ENCODE results near the gene ADD1.
"Not testable (repeated sequence)": the region's sequence is repeated elsewhere in the genome, so short reads cannot be mapped to it uniquely, and the experiment has no call there.

Gene ADD1

DNA sequence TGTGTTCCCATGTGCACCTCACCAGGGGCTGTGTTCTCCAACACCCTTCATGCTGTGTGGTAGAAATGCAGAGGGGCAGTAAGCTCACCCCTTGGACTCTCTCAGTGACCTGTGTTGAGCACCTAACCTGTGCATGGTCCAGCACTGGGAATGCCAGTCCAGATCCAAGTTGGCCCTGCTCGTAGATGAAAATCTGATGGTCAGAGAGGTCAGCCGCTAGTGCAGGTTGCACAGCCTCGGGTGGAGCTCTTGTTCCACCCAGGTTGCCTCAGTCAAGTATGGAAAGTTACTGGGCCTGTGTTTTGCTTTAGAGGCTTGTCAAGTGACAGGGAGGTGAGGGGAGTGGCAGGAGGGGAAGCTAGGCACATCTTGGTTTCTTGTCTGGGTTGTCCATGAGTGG is 68.2 kb downstream of the ADD1 start:
- TF ChIP-seq, protein P1, sequence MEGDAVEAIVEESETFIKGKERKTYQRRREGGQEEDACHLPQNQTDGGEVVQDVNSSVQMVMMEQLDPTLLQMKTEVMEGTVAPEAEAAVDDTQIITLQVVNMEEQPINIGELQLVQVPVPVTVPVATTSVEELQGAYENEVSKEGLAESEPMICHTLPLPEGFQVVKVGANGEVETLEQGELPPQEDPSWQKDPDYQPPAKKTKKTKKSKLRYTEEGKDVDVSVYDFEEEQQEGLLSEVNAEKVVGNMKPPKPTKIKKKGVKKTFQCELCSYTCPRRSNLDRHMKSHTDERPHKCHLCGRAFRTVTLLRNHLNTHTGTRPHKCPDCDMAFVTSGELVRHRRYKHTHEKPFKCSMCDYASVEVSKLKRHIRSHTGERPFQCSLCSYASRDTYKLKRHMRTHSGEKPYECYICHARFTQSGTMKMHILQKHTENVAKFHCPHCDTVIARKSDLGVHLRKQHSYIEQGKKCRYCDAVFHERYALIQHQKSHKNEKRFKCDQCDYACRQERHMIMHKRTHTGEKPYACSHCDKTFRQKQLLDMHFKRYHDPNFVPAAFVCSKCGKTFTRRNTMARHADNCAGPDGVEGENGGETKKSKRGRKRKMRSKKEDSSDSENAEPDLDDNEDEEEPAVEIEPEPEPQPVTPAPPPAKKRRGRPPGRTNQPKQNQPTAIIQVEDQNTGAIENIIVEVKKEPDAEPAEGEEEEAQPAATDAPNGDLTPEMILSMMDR (IDR thresholded peaks at IDR 0.05) = no peak
- peak; percentile 40 for DNase-seq (ENCODE audit: low spot score)
- no peak overlapping the region for H3K4me3 ChIP-seq
- no peak overlapping the region for H3K27ac ChIP-seq

DNA sequence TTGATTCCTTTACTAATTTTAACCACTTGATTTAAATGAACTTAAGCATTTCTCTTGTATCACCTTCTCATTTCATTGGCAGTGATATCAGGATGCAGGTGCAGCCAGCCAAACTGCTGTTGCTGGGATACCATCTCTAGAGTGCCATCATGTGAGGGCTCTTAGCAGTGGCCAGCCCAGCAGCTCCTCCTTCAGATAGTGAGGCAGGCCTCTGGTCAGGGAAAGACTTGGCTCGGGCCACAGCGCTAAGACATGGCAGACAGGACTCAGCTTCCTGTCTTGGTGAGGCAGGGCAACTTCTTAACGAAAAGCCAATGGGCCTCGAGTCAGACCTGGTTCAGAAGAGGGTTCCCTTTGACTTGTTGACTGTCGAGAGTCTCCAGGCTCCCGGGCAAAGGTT is 69.5 kb downstream of the ADD1 start:
- H3K27ac ChIP-seq = no peak overlapping the region
- TF ChIP-seq, protein P1 (IDR thresholded peaks at IDR 0.05) = no peak
- no peak overlapping the region for H3K4me3 ChIP-seq
- peak; percentile 38 for DNase-seq (ENCODE audit: low spot score)

DNA sequence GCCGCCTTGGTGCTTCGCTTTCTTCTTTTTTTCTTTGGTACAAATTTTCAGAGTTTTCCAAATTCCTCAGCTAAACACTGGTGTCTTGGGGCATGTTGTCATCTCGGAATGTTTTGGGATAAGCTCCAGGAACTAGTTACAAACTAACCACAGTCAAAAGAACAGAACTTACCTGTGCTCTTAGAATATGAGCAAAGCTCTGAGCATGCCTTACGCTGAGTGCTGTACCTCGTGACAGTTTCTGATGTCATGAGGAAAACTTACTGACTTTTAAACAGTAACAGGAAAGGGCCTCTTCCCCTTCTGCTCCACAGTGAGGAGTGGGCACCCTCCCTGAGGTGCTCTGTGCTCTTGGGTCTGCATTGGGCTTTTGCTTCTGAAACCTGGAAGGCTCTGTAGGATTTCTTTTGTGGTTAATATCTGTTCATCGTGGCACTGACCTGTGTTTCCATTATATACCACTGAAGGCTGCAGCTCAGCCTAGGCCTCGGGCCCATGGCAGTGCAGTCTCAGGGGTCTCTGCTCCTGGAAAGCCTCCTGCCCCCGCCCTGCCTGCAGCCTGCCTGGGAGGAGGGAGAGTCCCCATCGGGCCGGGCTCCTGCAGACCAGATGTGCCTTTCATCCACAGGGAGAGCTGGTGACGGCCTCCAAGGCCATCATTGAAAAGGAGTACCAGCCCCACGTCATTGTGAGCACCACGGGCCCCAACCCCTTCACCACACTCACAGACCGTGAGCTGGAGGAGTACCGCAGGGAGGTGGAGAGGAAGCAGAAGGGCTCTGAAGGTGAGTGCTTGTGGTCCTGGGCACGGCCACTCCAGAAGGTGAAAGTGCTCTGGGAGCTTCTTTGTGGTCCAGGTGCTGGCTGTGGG is 70.8 kb downstream of the ADD1 start:
- Histone ChIP-seq H3K27ac (no peak overlapping the region), H3K4me3 (no peak overlapping the region)
- no peak for DNase-seq (ENCODE audit: low spot score)
- TF ChIP-seq, protein P1 (IDR thresholded peaks at IDR 0.05) = no peak

DNA sequence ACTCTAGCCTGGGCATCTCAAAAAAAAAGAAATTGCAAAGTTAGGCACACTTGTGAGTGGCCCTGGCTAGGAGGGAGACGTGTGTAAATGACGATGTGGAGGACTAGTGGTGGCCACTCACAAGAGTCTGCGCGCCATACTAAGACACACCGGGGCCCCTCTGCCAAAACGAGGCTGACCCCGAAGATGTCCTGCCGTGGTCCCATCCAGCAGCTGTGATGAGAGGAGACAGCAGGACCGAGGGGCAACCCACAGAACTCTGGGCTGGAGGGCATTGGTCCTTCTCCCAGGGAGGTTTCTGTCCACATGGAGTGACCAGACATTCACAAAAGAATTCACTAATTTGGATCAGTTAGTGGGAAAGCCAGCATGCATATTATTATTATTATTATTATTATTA is 72.1 kb downstream of the ADD1 start:
- no peak for DNase-seq (ENCODE audit: low spot score)
- Histone ChIP-seq H3K4me3 (no peak overlapping the region), H3K27ac (no peak overlapping the region)
- TF ChIP-seq, protein P1 (IDR thresholded peaks at IDR 0.05) = no peak

DNA sequence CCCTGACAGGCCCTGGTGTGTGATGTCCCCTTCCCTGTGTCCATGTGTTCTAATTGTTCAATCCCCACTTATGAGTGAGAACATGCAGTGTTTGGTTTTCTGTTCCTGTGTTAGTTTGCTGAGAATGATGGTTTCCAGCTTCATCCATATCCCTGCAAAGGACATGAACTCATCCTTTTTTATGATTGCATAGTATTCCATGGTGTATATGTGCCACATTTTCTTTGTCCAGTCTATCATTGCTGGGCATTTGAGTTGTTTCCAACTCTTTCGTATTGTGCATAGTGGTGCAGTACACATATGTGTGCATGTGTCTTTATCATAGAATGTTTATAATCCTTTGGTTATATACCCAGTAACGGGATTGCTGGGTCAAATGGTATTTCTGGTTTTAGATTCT is 73.1 kb downstream of the ADD1 start:
- H3K27ac ChIP-seq; DNase-seq (ENCODE audit: low spot score); H3K4me3 ChIP-seq: not testable (repeated sequence)

DNA sequence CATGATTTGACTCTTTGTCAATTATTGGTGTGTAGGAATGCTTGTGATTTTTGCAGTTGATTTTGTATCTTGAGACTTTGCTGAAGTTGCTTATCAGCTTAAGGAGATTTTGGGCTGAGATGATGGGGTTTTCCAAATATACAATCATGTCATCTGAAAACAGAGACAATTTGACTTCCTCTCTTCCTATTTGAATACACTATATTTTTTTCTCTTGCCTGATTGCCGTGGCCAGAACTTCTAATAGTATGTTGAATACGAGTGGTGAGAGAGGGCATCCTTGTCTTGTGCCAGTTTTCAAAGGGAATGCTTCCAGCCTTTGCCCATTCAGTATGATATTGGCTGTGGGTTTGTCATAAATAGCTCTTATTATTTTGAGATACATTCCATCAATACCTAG is 74.7 kb downstream of the ADD1 start:
- not testable (repeated sequence) for H3K27ac ChIP-seq; H3K4me3 ChIP-seq; DNase-seq (ENCODE audit: low spot score)

DNA sequence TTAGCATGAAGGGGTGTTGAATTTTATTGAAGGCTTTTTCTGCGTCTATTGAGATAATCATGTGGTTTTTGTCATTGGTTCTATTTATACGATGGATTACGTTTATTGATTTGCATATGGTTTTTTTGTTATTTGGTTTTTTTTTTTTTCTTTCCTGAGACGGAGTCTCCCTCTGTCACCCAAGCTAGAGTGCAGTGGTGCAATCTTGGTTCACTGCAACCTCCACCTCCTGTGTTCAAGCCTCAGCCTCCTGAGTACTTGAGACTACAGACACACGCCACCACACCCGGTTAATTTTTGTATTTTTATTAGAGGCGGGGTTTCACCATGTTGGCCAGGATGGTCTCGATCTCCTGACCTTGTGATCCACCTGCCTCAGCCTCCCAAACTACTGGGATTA is 75.1 kb downstream of the ADD1 start:
- H3K27ac ChIP-seq, H3K4me3 ChIP-seq: not testable (repeated sequence)
- DNase-seq (ENCODE audit: low spot score) = peak; percentile 17

DNA sequence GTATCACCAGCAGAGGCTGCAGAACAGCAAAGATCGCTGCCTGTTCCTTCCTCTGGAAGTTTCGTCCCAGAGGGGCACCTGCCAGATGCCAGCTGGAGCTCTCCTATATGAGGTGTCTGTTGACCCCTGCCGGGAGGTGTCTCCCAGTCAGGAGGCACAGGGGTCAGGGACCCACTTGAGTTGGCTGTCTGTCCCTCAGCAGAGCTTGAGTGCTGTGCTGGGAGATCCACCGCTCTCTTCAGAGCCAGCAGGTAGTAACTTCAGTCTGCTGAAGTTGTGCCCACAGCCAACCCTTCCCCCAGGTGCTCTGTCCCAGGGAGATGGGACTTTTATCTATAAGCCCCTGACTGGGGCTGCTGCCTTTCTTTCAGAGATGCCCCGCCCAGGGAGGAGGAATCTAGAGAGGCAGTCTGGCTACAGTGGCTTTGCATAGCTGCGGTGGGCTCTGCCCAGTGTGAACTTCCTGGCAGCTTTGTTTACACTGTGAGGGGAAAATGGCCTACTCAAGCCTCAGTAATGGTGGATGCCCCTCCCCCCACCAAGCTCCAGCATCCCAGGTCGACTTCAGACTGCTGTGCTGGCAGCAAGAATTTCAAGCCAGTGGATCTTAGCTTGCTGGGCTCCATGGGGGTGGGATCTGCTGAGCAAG is 78.9 kb downstream of the ADD1 start:
- H3K27ac ChIP-seq, H3K4me3 ChIP-seq: not testable (repeated sequence)
- DNase-seq (ENCODE audit: low spot score) = peak; percentile 24

DNA sequence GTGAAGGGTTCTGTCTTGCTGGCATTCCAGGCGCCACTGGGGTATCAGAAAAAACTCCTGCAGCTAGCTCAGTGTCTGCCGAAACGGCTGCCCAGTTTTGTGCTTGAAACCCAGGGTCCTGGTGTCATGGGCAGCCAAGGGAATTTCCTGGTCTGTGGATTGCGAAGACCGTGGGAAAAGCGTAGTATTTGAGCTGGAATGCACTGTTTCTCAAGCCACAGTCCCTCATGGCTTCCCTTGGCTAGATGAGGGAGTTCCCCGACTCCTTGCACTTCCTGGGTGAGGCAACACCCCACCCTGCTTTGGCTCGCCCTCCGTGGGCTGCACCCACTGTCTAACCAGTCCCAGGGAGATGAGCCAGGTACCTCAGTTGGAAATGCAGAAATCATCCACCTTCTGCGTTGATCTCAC is 79.5 kb downstream of the ADD1 start:
- Histone ChIP-seq H3K27ac (no peak overlapping the region), H3K4me3 (no peak overlapping the region)
- DNase-seq (ENCODE audit: low spot score) = peak; percentile 31
- TF ChIP-seq, protein P1 (IDR thresholded peaks at IDR 0.05) = no peak
